GM18511 (cell line): ENCODE data around the gene GHSR.

ENCODE experiments used
- ATAC-seq: cut with Tn5 transposase; IDR thresholded peaks from one replicate; pipeline ENCODE4 v1.9.1; 2021; ENCODE audit warnings: mild to moderate bottlenecking, moderate library complexity; ENCODE audit not compliant: unreplicated experiment

GHSR gene, protein sequence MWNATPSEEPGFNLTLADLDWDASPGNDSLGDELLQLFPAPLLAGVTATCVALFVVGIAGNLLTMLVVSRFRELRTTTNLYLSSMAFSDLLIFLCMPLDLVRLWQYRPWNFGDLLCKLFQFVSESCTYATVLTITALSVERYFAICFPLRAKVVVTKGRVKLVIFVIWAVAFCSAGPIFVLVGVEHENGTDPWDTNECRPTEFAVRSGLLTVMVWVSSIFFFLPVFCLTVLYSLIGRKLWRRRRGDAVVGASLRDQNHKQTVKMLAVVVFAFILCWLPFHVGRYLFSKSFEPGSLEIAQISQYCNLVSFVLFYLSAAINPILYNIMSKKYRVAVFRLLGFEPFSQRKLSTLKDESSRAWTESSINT

DNA sequence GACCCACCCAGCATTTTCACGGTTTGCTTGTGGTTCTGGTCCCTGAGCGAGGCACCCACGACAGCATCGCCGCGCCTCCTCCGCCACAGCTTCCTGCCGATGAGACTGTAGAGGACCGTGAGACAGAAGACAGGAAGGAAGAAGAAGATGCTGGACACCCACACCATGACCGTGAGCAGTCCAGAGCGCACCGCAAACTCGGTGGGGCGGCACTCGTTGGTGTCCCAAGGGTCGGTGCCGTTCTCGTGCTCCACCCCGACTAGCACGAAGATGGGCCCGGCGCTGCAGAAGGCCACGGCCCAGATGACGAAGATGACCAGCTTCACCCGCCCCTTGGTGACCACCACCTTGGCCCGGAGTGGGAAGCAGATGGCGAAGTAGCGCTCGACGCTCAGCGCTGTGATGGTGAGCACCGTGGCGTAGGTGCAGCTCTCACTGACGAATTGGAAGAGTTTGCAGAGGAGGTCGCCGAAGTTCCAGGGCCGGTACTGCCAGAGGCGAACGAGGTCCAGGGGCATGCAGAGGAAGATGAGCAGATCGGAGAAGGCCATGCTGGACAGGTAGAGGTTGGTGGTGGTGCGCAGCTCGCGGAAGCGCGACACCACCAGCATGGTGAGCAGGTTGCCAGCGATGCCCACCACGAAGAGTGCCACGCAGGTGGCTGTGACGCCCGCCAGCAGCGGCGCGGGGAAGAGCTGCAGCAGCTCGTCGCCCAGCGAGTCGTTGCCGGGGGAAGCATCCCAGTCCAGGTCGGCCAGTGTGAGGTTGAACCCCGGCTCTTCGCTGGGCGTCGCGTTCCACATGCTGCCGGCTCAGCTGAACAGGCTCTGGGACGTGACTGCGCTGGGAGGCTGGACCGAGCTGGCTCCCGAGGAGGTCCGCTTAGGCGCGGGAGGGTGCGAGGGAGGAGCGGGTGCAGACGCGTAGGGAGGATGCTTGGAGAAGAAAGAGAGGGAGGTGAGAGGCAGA, at the start of gene GHSR:
Gene GHSR, minus strand, starts transcription at position 846 of the 969 bp plus-strand sequence. Its CDS starts 43 bp downstream, at position 803.
- no peak for ATAC-seq

DNA sequence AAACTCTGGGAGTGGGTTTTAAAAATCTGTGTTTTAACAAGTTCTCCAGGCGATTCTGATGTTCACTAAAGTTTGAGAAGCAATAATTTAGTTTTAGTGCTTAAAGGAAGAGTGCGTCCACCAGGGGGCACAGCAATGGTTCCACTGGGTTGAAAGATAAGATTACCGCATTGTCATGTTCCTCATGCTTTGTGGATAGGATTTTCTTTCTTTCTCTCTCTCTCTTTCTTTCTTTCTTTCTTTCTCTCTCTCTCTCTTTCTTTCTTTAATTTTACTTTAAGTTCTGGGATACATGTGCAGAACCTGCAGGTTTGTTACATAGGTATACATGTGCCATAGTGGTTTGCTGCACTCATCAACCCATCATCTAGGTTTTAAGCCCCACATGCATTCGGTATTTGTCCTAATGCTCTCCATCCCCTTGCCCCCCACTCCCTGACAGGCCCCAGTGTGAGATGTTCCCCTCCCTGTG, 42.0 kb upstream of the GHSR start:
- peak; percentile 67 for ATAC-seq

DNA sequence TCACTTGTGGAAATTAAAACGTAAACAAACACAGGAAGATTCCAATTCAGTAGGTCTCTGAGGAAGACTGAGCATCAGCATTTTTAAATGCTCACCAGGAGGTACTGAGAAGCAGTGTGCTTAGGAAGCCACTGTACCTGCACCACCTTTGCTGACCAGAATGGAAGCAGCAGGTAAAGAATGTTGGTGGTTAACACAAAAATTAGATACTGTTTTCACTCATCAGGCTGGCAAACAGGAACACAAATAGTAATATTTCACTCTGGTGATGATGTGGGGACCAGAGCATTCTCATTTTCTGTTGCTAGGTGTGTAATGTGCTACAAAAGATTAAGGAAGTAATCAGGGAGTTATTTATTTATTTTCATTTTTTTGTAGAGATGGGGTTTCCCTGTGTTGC, 29.9 kb upstream of the GHSR start:
- ATAC-seq: peak; percentile 42

DNA sequence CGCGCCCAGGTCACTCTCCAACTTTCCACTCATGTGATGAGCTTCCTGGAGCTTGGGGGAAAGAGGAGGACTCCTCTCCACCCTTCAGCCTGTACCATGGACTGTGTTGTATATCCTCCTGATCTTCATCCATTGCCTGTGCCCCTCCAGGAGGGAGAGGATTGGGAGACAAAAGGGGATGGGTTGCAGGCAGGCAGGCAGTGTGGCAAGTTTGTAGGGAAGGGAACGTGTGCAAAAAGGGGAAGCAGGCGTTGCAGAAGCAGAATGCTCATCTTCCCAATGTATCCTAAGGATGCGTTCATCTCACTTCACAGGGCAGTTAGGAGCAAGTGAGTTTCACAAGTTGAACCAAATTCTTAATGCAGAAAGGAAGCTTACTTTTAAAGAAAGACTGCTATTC, 28.1 kb upstream of the GHSR start:
- no peak for ATAC-seq

DNA sequence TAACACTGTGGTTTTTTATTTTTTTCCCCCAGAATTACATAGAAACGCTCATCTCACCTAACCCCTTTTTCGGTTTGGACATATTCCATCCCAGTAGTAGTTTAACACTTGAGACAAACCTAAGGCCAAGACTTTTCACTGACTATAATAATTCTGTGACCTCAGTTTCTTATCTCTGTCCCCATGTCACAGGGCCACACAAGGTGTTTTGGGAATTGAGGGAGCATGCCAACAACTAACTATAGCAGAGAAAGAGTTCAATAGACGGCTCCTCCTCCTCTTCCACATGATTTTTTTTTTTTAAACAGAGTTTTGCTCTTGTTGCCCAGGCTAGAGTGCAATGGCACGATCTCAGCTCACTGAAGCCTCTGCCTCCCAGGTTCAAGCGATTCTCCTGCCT, 27.4 kb upstream of the GHSR start:
- no peak for ATAC-seq

DNA sequence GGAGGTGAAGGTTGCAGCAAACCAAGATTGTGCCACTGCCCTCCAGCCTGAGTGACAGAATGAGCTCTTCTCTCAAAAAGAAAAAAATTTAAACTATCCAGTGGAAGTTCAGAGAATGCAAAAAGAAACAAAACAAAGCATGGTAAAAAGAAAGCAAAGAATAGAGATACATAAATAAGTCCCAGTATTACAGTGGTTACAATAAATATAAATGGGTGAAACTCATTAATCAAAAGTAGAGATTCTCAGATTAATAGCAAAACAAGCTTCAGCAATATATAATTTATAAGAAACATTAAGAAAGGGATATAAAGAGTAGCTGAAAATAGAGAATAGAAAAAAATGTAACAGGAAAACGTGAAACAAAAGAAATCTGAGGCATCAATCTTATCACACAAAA, 23.6 kb upstream of the GHSR start:
- ATAC-seq: no peak

DNA sequence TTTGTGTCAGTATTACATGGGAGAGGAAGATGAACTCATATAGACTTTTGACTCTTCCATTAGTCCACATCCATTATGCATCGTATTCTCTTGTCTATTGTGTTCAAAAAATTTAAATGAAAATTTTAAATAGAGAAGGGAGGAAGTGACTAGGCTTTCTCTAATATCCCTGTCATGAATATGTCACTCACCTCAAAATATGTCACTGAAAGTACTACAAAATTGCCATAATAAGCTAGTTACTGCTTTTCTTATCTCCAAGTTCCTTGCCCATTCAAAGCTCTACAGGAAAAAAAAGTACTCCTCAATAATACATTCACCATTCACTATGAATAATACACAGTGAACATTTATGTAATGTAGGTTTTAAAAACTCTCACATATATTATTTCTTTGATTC, 22.3 kb upstream of the GHSR start:
- ATAC-seq: no peak

DNA sequence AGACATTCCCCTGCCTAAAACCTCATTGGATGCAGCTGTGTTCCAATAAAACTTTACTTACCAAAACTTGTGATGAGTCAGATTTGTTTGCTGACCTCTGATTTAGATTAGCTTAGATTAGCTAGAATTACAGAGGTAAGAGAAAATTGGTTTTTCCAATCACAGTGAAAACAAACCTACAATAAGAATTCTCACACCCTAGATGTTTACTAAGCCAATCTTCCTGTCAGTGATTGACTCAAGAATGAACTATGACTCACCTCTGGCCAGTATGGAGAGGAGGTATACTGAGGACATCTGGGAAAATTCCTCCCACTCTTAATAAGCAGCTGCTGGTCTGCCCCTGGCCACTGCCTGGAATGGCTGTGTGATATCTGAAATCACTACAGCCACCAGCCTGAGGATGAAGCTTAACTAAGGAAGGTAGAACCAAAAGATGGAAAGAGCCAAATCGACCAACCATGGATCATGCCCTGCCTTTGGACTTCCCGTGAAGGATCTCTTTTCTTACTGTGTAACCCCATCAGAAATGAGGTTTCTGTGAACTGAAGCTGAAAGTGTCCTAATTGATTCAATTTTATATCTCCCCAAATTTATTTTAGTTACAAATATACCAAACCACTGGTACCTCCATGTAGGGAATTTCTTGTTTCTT, 19.0 kb upstream of the GHSR start:
- ATAC-seq: no peak

DNA sequence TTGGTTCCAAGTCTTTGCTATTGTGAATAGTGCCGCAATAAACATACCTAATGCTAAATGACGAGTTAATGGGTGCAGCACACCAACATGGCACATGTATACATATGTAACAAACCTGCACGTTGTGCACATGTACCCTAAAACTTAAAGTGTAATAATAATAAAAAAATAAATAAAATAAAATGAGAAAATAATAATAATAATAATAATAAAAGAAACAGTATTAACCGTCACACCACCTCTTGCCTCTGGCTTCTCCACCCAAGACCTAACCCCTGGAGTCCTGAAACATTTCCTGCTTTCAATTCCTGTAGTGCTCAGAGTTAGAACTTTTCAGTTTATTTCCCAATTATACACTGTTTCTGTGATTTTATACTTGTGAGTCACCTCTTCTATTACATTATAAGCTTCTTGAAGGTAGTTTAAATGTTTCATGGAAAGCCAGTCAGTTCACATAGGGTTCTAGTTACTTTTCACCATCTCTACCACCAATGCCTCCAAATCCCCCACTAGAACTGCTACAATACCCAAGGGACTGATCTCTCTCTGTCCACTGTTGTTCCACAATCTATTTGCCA, 18.4 kb upstream of the GHSR start:
- no peak for ATAC-seq

DNA sequence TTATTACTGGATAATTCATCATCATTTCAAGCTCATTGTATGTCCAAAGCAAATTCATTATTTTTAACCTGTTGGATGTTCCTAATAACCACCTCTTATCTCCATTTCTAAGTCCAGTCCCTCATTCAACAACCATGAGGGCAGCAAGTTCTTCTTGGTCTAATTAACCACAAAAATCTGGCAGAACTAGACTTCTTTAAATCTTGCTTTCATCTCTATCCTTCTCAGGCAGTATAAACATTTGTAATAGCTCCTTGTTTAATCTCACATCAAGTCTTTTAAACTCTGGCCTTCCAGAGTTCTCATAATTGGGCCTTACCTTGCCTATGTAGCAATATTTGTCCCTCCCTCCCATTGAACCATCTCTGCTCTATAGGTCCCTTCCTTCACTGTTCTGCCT, 17.0 kb upstream of the GHSR start:
- ATAC-seq: no peak

DNA sequence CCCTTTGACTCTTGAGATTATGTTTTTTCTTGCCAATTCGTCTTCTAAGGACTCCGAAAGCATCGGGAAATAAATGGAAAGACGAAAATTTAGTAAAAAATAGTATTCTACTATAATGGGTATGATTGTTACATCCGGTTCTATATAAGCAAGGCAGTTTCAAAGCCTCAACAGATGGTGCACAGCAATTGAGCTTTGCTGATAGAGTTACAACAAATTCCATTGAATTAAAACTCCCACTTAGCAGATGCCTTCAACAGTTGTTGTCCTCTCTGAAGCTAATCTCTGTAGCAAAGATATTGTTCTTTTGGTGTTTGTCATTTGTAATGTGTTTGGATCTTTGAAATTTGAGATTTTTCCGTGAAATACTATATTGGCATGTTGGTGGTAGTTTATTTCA, 16.1 kb upstream of the GHSR start:
- ATAC-seq: no peak

DNA sequence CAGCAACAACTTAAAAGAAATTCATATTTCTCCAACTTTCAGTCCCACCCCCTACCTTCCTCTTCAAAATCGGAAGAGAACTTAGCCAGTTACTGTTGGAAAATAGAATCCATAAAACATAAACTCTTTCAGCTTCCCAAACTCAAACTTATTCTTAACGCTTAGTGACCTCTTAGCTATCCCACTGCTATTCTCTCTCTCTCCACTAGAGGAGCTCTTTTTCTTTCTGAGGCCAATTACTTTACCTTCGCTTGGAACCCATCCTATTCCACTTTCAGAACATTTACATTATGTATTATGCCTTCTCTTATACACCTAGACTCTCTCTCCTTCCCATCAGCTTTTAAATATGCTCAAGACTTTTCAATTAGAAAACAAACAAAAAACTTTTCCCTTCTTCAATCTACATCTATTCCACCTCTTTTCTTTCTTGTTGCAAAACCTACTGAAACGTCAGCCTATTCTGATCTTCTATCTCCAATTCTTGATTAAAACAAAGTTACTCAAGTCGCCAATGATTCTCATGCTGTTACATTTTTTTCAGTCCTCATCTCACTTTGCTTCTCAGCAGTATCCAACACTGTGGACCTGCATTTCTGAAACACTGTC, 13.4 kb upstream of the GHSR start:
- peak; percentile 66 for ATAC-seq

DNA sequence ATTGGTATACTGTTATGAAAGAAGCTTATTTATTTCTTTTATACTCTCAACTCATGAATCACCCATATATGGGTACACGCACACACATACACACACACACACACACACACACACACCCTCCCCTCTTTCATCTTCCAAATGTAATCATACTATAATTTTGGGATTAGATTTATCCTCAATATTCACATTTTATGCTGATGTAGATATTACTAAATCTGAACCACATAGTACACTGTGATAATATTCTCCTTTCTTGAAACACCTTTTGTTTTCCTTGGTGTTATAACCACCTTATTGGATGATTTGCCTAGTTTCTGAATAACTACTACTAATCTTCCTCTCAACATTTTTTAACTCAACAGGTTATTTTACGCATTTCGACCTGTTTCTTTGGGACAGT, 8.1 kb upstream of the GHSR start:
- ATAC-seq: no peak

DNA sequence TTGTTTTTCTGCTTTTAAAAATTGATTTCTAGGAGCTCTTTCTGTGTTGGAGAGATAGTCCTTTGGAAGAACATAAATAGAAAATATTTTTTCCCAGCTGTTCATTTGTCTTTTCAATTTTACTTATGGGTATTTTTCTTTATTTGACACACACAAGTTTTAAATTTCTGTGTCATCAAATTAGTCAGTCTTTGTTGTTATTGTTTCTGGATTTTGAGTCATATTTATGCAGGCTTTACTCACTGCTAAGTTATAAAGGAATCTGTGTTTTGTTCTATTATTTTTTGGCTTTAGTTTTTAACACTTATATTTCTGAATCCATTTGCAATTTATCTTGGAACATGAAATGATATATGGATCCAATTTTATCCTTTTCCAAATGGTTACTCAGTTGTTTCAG, 5.9 kb upstream of the GHSR start:
- no peak for ATAC-seq

DNA sequence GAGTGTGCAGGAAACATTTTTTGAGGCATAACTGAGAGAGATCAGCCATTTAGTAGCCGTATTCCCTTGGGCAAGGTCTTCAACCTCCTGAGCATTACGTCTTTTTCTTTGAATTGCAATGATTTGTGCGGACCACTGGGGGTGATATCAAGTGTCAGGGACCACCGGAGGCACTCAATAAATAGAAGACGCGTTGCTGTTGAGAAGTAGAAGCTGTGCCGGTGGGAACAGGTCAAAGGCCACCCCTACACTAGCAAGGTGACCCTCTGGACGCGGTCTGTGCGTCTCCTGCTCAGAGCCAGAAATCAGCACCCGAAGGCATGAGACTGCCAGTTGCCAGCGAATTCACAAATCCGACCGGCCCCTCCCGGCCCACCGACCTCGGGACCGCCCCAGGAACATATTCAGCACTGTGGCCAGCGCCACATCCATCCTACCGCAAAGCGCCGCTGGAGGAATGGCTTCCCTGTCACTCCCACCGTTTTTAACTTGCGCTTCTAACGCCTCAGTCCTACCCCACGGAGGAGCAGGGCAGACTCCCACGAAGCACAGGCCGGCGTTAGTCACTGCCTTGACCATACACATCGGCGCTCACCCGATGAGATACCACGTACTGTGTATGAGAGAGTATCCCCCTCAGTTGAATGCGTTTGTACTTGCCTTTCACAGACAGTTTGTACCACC, 1.4 kb upstream of the GHSR start:
- no peak for ATAC-seq

DNA sequence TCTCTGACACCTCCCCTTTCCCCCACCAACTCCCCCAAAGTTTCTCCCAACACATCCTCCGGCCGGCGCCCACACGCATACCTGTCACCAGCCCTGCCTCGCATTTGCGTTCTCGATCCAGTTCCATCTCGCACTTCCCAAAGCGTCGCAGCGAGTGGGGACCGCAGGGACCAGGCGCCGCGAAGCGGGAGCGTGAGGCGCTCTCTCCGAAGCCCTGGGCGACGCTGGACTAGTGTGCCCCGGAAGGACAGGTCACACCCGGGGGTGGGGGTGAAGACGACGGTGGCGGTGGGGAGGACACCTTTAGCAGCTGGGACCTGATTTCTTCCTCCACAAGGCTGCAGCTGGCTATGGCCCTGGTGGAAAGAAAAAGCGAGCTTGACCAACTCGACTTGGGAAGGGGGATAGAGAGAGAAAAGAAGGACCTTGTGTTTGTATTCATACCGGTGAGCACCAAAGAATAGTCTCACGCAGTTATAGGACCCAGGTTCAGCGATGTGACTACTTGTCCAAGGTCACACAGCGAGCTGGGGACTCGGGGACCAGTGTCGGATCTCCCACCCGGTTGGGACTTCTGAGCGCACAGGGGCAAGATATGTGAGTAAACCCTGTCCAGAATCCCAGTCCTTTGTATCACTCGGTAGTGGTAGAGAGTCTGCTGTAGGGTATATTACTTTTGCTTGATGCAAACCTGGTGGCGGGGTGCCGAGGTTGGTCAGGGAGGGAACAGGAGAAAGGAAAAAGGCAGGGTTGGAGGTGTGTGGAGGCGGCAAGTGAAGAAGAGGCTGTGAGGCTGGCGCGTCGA, 607 bp upstream of the GHSR start:
- no peak for ATAC-seq

DNA sequence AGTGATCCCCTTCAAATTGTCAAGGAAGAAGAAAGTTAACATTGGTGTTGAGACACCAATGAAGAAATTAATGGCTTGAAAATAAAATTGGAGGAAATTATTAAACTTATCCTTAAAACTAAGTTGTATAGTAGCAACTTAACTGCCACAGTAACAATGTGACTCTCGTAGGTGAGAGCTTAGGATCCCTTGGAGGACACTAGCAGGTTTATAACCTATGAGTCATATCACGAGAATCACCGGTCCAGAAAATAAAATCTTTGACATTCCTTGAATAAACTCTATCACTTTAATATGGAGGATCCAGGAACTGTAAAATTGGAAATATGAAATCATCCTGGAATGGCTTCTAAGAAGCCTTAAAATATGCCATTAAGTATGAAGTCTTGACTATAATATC, 2.1 kb downstream of the GHSR start:
- ATAC-seq: no peak

DNA sequence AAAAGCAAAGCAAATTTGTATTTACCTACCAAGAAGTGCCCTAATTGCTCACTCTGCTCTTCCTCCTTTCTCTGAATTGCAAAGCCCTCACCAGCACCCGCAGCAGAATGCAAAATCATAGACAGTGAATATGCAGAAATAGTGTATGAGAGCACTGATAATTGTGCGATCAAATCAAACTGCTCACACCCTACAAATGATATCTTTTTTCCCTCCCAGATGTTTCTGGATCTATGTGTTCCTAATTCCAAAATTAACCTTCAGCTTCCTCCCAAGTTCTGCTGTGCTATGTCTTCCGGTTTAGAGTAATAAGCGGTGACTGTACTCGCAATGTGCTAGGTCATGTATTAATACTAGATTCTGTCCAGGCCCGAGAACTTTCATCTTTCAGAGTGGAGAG, 3.4 kb downstream of the GHSR start:
- ATAC-seq: no peak

DNA sequence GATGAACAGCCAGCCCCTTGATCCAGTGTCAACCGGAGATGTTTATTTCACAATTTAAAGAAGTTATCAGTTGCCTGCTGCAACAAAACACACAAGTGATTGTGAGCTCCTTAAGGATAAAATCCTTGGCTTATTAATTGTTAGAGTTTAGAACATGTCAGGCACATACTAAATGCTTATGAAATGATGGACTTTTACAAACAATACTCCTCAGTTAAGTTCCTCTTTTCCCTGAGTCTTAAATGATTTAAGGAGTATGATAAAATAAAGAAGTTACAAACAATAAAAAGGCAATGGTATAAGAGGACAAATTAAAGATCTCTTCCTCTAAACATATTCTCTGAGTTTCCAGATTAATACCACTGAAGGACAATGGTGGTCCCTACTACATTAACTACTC, 5.7 kb downstream of the GHSR start:
- ATAC-seq: no peak
